ENCODE results near the gene HCLS1.

GRCh38 chr3:121705541-121705940 is 44.8 kb upstream of the HCLS1 start:
- no peak for TF ChIP-seq POLR2AphosphoS5 (IDR thresholded peaks at IDR 0.05; ENCODE audit: low read depth, low read length)
- TF ChIP-seq SPI1 (IDR thresholded peaks at IDR 0.05; ENCODE audit: low read depth, low read length): no peak
- no peak for TF ChIP-seq POLR2A (IDR thresholded peaks at IDR 0.05; ENCODE audit: low read depth, low read length)
- no peak for TF ChIP-seq TAF1 (IDR thresholded peaks at IDR 0.05; ENCODE audit: low read depth, low read length)

Measured in GM12891 (cell line).